Endothelial cell (in vitro differentiated cells): ENCODE data around the gene KCNA3. TPM values are rescaled to one million over a fixed set of nuclear protein-coding genes. Genes with fewer than 3 reads are reported as not detected.

Source experiments
- DNase-seq: peaks from one replicate; pipeline ENCODE4 v3.0.0; 2021; ENCODE audit warnings: low spot score
- H3K27ac Mint-ChIP-seq: one replicate; pipeline ENCODE4 v1.8.0; 2021; ENCODE audit warnings: mixed read lengths, inconsistent platforms; ENCODE audit not compliant: unreplicated experiment
- H3K27me3 Mint-ChIP-seq: one replicate; pipeline ENCODE4 v1.8.0; 2021; ENCODE audit warnings: mild to moderate bottlenecking, moderate library complexity, mixed read lengths, inconsistent platforms; ENCODE audit not compliant: unreplicated experiment
- H3K36me3 Mint-ChIP-seq: one replicate; pipeline ENCODE4 v1.8.0; 2021; ENCODE audit warnings: mild to moderate bottlenecking, low read depth, mixed read lengths, inconsistent platforms; ENCODE audit not compliant: unreplicated experiment
- H3K4me1 Mint-ChIP-seq: one replicate; pipeline ENCODE4 v1.8.0; 2021; ENCODE audit warnings: mild to moderate bottlenecking, mixed read lengths, inconsistent platforms; ENCODE audit not compliant: unreplicated experiment
- H3K4me3 Mint-ChIP-seq: one replicate; pipeline ENCODE4 v1.8.0; 2021; ENCODE audit warnings: mild to moderate bottlenecking, mixed read lengths, inconsistent platforms; ENCODE audit not compliant: unreplicated experiment
- H3K9me3 Mint-ChIP-seq: one replicate; pipeline ENCODE4 v1.8.0; 2021; ENCODE audit warnings: mixed read lengths, inconsistent platforms; ENCODE audit not compliant: unreplicated experiment
- total RNA-seq: library from RNA; stranded (reverse); fragmentation: NEBNext Ultra II Directional; extraction: Animal tissue kit (Norgen Biotek cat#: 25700); gene quantifications from one replicate; pipeline ENCODE4 v1.2.1, GENCODE V29; 2021; ENCODE audit not compliant: unreplicated experiment
- TF ChIP-seq, protein P1 (sequence below): fragments of 200-600 bp; sonication (generic); IDR thresholded peaks from one replicate; pipeline ENCODE4 v1.5.0; 2021; ENCODE audit warnings: antibody characterized with exemption; ENCODE audit not compliant: unreplicated experiment

KCNA3 gene
- total RNA-seq, 1 donor from 2014 or later = 0.26 TPM

DNA sequence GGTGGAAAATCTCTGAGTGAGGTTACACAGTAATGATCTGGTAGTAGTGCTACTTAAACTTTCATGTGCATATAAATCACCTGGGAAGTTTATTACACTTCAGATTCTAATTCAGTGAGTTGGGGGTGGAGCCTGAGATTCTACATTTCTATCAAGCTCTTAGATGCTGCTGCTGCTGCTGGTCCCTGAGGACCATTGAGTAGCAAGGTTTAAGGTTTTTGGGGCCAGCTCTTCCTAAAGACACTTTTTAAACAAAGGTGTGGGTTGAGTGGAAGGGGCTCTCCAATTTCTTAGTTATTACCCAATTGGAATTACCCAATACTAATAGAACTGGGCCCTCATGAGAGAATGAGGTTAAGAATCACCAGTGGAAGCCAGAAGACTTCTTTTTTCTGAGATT lies 29.5 kb downstream of the KCNA3 start:
- H3K4me1 Mint-ChIP-seq = peaks cover 10% of the 10 kb centered on the region
- H3K27ac Mint-ChIP-seq = no peak overlapping the region
- no peaks in the 10 kb centered on the region for H3K36me3 Mint-ChIP-seq
- no peak overlapping the region for H3K4me3 Mint-ChIP-seq
- no peaks in the 10 kb centered on the region for H3K9me3 Mint-ChIP-seq
- no peaks in the 10 kb centered on the region for H3K27me3 Mint-ChIP-seq
- DNase-seq = no peak
- TF ChIP-seq, protein P1, sequence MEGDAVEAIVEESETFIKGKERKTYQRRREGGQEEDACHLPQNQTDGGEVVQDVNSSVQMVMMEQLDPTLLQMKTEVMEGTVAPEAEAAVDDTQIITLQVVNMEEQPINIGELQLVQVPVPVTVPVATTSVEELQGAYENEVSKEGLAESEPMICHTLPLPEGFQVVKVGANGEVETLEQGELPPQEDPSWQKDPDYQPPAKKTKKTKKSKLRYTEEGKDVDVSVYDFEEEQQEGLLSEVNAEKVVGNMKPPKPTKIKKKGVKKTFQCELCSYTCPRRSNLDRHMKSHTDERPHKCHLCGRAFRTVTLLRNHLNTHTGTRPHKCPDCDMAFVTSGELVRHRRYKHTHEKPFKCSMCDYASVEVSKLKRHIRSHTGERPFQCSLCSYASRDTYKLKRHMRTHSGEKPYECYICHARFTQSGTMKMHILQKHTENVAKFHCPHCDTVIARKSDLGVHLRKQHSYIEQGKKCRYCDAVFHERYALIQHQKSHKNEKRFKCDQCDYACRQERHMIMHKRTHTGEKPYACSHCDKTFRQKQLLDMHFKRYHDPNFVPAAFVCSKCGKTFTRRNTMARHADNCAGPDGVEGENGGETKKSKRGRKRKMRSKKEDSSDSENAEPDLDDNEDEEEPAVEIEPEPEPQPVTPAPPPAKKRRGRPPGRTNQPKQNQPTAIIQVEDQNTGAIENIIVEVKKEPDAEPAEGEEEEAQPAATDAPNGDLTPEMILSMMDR = no peak

DNA sequence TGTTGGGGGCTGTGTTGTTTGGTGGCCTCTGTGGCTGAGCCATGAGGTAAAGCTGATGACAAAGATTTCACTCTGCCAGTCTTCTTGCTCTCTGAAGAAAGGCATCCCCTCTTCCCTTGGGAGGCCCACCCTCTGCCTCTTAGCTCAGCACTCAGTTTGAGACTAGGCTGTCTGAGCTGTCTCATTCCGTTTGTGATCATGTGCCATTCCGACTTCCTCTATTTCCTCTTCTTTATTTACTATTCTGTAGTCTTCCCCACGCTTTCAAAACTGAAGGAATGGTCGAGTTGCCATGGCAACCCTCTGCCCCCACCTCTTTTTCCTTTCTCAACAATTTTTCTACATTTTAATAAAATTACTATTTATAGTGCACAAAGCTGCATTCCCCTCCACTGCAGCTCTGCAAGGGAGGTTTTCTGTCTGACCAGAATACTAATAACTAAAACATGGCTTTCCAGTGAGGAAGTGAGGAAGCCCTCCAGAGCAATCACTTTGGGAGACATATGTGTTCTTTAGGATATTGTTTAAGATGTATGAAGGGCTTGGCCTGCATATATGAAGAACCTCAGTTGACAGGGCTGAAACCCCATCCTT lies 30.8 kb downstream of the KCNA3 start:
- TF ChIP-seq, protein P1 = no peak
- DNase-seq = no peak
- no peak overlapping the region for H3K4me3 Mint-ChIP-seq
- H3K4me1 Mint-ChIP-seq = peaks cover 10% of the 10 kb centered on the region
- H3K9me3 Mint-ChIP-seq = no peaks in the 10 kb centered on the region
- no peak overlapping the region for H3K27ac Mint-ChIP-seq
- no peaks in the 10 kb centered on the region for H3K27me3 Mint-ChIP-seq
- H3K36me3 Mint-ChIP-seq = no peaks in the 10 kb centered on the region

DNA sequence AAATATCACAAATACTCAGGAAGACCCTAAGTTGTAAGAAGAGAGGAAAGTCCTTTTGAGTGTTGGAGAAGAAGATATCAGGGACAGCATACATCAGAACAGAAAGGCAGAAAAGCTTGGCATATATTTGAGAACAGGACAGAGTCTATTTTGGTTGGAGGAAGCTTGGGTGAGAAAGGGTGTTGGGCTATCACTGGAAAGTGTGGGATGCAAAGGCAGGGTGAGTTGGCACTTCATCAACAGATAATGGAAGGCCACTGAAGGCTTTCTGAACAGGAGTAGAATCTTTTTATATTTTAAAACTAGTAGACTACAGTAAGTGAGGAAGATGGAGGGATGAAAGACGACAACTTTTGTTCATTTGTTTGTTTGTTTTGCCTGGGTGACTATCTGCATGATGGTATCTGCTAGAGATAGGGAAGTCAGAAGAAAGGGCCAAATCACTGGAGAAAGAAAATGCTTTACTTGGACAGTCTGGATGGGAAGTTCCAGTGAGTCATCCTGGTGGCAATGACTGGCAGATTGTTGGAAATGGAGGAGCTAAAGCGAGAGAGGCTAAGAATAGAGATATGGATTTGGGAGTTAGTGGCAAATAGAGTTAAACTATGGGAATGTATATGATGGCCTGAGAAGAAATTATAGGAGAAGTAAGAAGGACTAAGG lies 34.9 kb downstream of the KCNA3 start:
- Mint-ChIP-seq H3K36me3 (no peaks in the 10 kb centered on the region), H3K27me3 (no peaks in the 10 kb centered on the region), H3K9me3 (no peaks in the 10 kb centered on the region), H3K4me3 (no peak overlapping the region), H3K4me1 (peaks cover 6% of the 10 kb centered on the region), H3K27ac (no peak overlapping the region)
- TF ChIP-seq, protein P1 = no peak
- no peak for DNase-seq

DNA sequence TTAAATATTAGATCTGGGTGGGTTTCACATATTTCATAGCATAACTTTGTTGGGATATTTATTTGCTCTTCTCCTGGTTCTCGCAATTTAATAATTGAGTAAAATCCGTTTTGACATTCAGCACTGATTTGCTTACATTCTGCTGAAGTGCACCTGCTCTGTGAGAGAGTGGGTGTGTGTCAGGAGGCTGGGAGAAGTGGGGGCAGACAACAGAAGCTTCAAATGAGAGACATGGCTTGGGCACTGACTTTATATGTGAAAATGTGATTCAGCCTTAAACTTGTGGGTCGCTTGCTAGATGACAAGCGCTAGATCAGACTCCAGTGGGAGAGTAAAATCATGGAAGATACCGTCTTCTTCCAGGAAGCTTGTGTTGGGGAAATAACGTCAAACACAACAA lies 36.2 kb downstream of the KCNA3 start:
- Mint-ChIP-seq H3K36me3 (no peaks in the 10 kb centered on the region), H3K27ac (no peak overlapping the region), H3K9me3 (no peaks in the 10 kb centered on the region), H3K4me3 (no peak overlapping the region), H3K4me1 (peaks cover 1% of the 10 kb centered on the region), H3K27me3 (no peaks in the 10 kb centered on the region)
- DNase-seq = no peak
- TF ChIP-seq, protein P1 = no peak

DNA sequence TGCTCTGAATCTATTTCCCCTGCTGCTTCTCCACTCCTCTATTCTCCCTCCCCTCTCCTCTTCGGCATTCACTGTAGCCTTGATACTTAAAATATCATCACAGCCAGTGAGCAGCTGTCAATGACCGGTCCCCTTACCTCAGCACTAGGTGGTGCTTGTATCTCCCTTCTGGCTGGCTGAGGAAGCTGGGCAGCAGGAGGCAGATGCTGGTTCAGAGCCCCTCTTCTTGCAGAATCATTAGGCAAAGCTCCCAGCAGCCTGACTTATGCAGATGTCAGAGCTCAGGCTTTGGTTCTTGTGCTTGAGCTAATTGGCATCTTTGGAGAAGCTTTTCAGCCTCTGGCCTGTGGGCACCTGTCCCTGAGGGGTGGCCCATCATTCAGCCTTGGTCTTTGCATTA lies 36.7 kb downstream of the KCNA3 start:
- H3K27ac Mint-ChIP-seq = no peak overlapping the region
- DNase-seq = no peak
- H3K36me3 Mint-ChIP-seq = no peaks in the 10 kb centered on the region
- H3K9me3 Mint-ChIP-seq = no peaks in the 10 kb centered on the region
- TF ChIP-seq, protein P1 = no peak
- H3K4me1 Mint-ChIP-seq = no peaks in the 10 kb centered on the region
- H3K4me3 Mint-ChIP-seq = no peak overlapping the region
- H3K27me3 Mint-ChIP-seq = no peaks in the 10 kb centered on the region
